C4-2B (cell line): Measurements from ENCODE around the gene CAMK2A.

Source experiments
- H3K27ac ChIP-seq: fragments of 450-650 bp; 2 replicates; pipeline ENCODE4 v1.5.1; 2017
- CTCF ChIP-seq: fragments of 450-650 bp; conservative IDR thresholded peaks from 2 replicates; pipeline ENCODE4 v1.5.1; 2017; ENCODE audit warnings: mild to moderate bottlenecking
- ZFX ChIP-seq: fragments of 450-650 bp; IDR thresholded peaks from 2 replicates; pipeline ENCODE4 v1.6.1; 2017

Gene CAMK2A

DNA sequence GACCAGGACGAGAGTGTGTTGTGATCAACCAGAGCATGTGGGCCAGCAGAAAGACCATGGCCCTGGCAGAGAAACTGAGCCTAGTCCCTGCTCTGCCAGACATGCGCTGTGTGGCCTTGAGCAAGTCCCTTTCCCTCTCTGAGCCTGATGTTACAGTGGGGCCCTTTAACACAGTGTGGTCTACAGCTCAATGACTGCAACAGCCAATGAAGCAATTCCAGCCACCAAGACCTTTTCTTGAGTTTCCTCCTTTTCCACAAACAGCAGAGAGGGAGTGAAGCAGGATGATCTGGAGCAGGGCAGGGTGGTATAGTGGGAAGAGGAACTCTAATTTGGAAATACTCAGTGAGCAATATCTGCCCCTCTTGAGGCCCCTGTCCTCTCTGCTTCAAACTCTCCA lies 38.9 kb upstream of the CAMK2A start:
- TF ChIP-seq ZFX = no peak
- no peak for TF ChIP-seq CTCF
- H3K27ac ChIP-seq = no peak overlapping the region

DNA sequence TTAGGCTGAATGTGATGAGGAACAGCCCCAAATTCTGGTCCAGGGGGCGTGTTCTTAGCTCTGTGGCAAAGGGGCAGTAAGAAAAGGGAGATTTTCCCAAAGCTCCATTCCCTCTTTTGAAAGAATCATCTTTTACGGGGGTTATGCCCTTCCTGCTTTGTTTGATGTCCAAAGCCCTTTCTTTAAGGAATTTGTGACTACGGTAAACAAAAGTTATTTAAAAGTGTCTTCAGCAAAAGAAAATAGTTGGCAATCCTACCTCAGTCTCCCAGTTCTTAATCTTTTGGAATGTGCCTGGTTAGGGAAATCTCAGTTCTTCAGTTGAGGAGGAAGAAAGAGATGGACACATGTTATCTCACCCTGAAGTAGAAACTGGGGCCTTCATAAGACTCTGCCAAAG lies 37.6 kb upstream of the CAMK2A start:
- TF ChIP-seq CTCF = no peak

GRCh38 chr5:150326707-150327106 lies 37.1 kb upstream of the CAMK2A start:
- H3K27ac ChIP-seq = no peak overlapping the region
- TF ChIP-seq CTCF (no peak), ZFX (no peak)

More for the DNA sequence above, 37.6 kb upstream of the CAMK2A start:
- H3K27ac ChIP-seq = no peak overlapping the region

GRCh38 chr5:150325426-150325825 lies 35.9 kb upstream of the CAMK2A start:
- no peak overlapping the region for H3K27ac ChIP-seq
- TF ChIP-seq CTCF (no peak), ZFX (no peak)

GRCh38 chr5:150323819-150324218 lies 34.2 kb upstream of the CAMK2A start:
- TF ChIP-seq ZFX = no peak
- TF ChIP-seq CTCF = no peak
- H3K27ac ChIP-seq = no peak overlapping the region

- TF ChIP-seq ZFX (no peak), CTCF (no peak)
- H3K27ac ChIP-seq = no peak overlapping the region
Measured at GRCh38 chr5:150323092-150323491, 33.5 kb upstream of the CAMK2A start.

DNA sequence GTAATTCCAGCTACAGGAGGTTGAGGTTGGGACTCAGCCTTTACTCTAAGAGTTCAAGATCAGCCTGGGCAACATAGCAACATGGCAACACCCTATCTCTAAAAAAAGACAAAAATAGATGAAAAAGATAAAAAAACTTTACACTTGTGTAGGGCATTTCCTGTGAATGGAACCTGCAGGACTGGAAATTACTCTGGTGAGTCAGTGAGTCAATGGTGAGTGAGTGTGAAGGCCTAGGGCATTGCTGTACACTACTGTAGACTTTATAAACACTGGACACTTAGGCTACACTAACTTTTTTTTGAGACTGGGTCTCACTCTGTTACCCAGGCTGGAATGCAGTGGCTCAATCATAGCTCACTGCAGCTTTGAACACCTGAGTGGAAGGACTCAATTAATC lies 32.6 kb upstream of the CAMK2A start:
- TF ChIP-seq ZFX (no peak), CTCF (no peak)
- no peak overlapping the region for H3K27ac ChIP-seq
